Common myeloid progenitor, CD34-positive (primary cell): ENCODE data around the gene STRADB.
"Not testable (repeated sequence)": the region's sequence is repeated elsewhere in the genome, so short reads cannot be mapped to it uniquely, and the experiment has no call there.

Experiments used
- CTCF ChIA-PET: fragments of 350-600 bp; sonication (Branson Sonifier 250); formaldehyde crosslinking; loops from one replicate; lab custom pipeline; 2021; ENCODE audit warnings: antibody characterized with exemption; lab: Charles Lee
- POLR2A ChIA-PET: fragments of 350-600 bp; sonication (Branson Sonifier 250); formaldehyde crosslinking; loops from one replicate; lab custom pipeline; 2021; ENCODE audit warnings: antibody characterized with exemption; lab: Charles Lee
- DNase-seq, 3 donors: peaks; one replicate each; pipeline versions ENCODE4 v3.0.0 to v3.0.0-alpha.2; 2013
- H3K27ac ChIP-seq, 2 experiments: 1 replicate in 1 of 2; 2 replicates in 1 of 2; pipeline ENCODE4 v1.7.0; 2013; ENCODE audit warnings: inconsistent platforms in 2 of 2, low read length in 2 of 2, mild to moderate bottlenecking in 2 of 2, low read depth in 1 of 2, moderate library complexity in 1 of 2; ENCODE audit not compliant: severe bottlenecking in 2 of 2, insufficient read depth in 1 of 2, poor library complexity in 1 of 2
- H3K27me3 ChIP-seq, 5 experiments: replicated peaks in 2 of 5; 1 replicate in 3 of 5; 2 replicates in 2 of 5; pipeline versions ENCODE4 v1.6.1 to v1.7.0; 2013; ENCODE audit warnings: low read length in 4 of 5, mild to moderate bottlenecking in 2 of 5, moderate library complexity in 2 of 5, inconsistent platforms in 1 of 5; ENCODE audit not compliant: insufficient read depth in 5 of 5, control insufficient read depth in 4 of 5
- H3K36me3 ChIP-seq, 4 experiments: 1 replicate in 2 of 4; 2 replicates in 2 of 4; pipeline versions ENCODE4 v1.6.1 to v1.7.0; 2013; ENCODE audit warnings: low read length in 3 of 4, control low read depth in 1 of 4, mild to moderate bottlenecking in 1 of 4; ENCODE audit not compliant: control insufficient read depth in 4 of 4, insufficient read depth in 4 of 4
- H3K4me1 ChIP-seq, 4 experiments: 1 replicate in 3 of 4; 2 replicates in 1 of 4; pipeline versions ENCODE4 v1.6.1 to v1.7.1; 2013; ENCODE audit warnings: low read length in 3 of 4, mild to moderate bottlenecking in 3 of 4, control low read depth in 1 of 4, inconsistent platforms in 1 of 4, moderate library complexity in 1 of 4; ENCODE audit not compliant: control insufficient read depth in 4 of 4, insufficient read depth in 4 of 4; ENCODE audit errors: control extremely low read depth in 1 of 4
- H3K4me3 ChIP-seq, 7 experiments: 1 replicate in 4 of 7; 2 replicates in 3 of 7; pipeline versions ENCODE4 v1.5.1 to v1.7.0; 2013; ENCODE audit warnings: mild to moderate bottlenecking in 7 of 7, low read length in 6 of 7, moderate library complexity in 6 of 7, inconsistent platforms in 2 of 7, low read depth in 2 of 7, control low read depth in 1 of 7; ENCODE audit not compliant: insufficient read depth in 4 of 7, control insufficient read depth in 1 of 7; ENCODE audit errors: extremely low read depth in 1 of 7
- H3K9me3 ChIP-seq, 5 experiments: 1 replicate in 4 of 5; 2 replicates in 1 of 5; pipeline versions ENCODE4 v1.6.1 to v1.7.1; 2013; ENCODE audit warnings: low read length in 4 of 5, mild to moderate bottlenecking in 2 of 5, inconsistent platforms in 1 of 5, low read depth in 1 of 5, moderate library complexity in 1 of 5; ENCODE audit not compliant: control insufficient read depth in 4 of 5, insufficient read depth in 2 of 5; ENCODE audit errors: control extremely low read depth in 1 of 5
- WGBS: methylation state at CpG from one replicate; pipeline ENCODE4 v1.1.5; 2013; ENCODE audit not compliant: insufficient coverage; 5-methylcytosine and 5-hydroxymethylcytosine counted together

STRADB gene

DNA sequence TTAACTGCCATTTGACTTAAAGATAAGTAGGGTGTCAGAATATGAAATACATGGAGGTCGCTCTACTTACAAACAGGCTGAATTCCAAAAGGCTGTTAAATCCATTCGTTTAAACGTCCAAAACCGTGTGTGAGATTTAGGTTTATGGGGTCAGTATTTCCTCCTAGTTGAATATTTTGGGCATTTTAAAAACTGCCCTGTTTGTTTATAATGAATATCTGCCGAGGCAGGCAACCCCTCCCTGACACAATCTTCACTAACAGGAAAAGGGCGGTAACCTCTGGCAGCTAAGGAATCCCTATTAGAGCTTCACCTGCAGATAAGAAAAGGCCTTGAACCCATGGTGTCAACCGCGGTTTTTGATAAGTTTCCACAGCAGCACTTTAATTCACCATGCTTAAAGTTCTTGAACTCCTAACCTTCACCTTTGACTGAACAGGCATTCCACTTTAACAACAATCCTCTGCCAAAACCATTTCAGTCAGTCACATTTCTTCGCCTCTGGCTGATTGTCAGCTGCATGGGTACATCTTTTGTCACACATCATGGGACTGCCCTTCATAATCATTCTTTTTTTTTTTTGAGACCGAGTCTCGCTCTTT, 18.0 kb upstream of the STRADB start:
- H3K4me1 ChIP-seq, result peaks cover 3 to 21% (median 12%) of the 10 kb centered on the region in 4 experiments
- DNase-seq, result peak in 1 of 3 donors; percentile 22
- H3K36me3 ChIP-seq, result peaks cover 0 to 3% (median 1%) of the 10 kb centered on the region in 4 experiments
- peak overlapping the region in 1 of 2 experiments; percentile 21 for H3K27ac ChIP-seq
- ChIA-PET POLR2A (interaction anchor here (0.7 kb wide), 1 partner anchor 27 kb away, joined by 3 read pairs; no protein-coding TSS in a partner anchor), CTCF (interaction anchor here (0.8 to 2.5 kb wide), 2 partner anchors 12 to 13 kb away, joined by 3 to 9 read pairs; no protein-coding TSS in a partner anchor)
- no peaks in the 10 kb centered on the region for H3K27me3 ChIP-seq
- no peaks in the 10 kb centered on the region for H3K9me3 ChIP-seq
- H3K4me3 ChIP-seq, result no peak overlapping the region
- WGBS, result 83% methylated on average over 5 of the region's 11 CpGs

DNA sequence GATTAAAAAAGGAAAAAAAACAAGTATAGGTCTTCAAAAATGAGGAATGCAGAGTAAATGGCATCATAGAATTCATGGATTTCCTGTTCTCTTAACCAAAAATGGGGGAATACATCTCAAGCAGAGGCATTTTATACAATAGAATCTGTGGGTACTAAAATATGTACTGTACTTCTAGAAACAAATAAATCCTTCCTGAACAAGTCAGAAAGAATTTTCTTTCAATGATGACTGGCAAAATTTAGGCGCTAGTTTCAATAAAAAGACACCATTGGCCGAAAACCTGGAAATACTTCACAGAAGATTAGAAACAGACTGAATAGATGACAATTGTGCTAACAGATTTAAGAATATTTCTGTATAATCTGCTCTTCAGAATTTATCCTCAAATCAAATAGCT, 15.4 kb upstream of the STRADB start:
- H3K9me3 ChIP-seq, result no peaks in the 10 kb centered on the region
- ChIA-PET POLR2A (no interaction called here), CTCF (interaction anchor here (1.0 to 2.5 kb wide), 3 partner anchors 9 to 11 kb away, joined by 3 to 9 read pairs (median 4); no protein-coding TSS in a partner anchor)
- H3K4me1 ChIP-seq, result peaks cover 5 to 26% (median 15%) of the 10 kb centered on the region in 4 experiments
- no peak overlapping the region for H3K4me3 ChIP-seq
- H3K27me3 ChIP-seq, result no peaks in the 10 kb centered on the region
- no peak for DNase-seq
- no CpG with 5 or more reads among the region's 2 CpGs for WGBS
- H3K27ac ChIP-seq, result no peak overlapping the region
- H3K36me3 ChIP-seq, result peaks cover 0 to 3% (median 0%) of the 10 kb centered on the region in 4 experiments

DNA sequence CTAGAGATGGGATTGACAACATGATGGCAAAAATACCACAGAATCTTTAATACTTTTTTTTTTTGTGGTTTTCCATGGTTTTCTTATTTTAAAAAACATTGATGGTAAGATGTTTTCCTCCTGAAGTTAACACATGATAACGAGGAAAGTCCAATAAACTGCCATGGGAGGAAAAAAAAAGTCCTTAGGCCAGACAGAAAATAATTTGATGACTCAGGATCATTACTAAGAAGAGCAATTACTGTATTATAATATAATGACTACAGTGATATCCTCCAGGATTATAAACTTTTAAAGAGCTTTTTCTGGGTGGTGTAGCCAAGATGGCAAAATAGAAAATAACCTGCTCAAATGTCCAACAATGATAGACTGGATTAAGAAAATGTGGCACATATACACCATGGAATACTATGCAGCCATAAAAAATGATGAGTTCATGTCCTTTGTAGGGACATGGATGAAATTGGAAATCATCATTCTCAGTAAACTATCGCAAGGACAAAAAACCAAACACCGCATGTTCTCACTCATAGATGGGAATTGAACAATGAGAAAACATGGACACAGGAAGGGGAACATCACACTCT, 12.1 kb upstream of the STRADB start:
- whole genome bisulfite sequencing, result no CpG with 5 or more reads among the region's 3 CpGs
- CTCF ChIA-PET, result interaction anchor here (0.9 kb wide), 1 partner anchor 12 kb away, joined by 4 read pairs; the partner anchor contains the start of genes STRADB and TRAK2
- H3K4me1 ChIP-seq, DNase-seq, H3K27me3 ChIP-seq, POLR2A ChIA-PET, H3K9me3 ChIP-seq, H3K36me3 ChIP-seq, H3K27ac ChIP-seq, H3K4me3 ChIP-seq: not testable (repeated sequence)

DNA sequence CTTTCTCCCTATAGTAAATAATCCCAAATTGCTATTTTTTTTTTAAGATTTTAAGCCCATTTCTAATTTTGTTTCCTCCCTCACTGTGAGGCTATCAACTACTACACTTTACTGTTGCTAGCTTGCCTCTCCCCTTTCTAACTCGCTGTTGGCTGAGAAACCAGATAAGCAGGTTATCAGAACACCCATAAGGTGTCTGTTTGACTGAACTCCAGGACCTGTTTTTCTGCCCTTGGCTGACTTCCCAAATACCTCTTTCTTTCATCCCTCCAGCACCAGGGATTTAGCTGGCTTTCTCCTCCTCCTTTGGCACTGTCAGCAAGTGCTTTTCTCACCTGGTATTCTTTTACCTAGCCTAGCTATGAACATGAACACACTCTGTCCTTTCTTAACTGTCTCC, 11.4 kb upstream of the STRADB start:
- H3K4me1 ChIP-seq, result peaks cover 0 to 8% (median 2%) of the 10 kb centered on the region in 4 experiments
- H3K9me3 ChIP-seq, result no peaks in the 10 kb centered on the region
- H3K27me3 ChIP-seq, result no peaks in the 10 kb centered on the region
- ChIA-PET CTCF (interaction anchor here (0.9 to 1.4 kb wide), 2 partner anchors 10 kb away, joined by 3 to 4 read pairs; no protein-coding TSS in a partner anchor), POLR2A (interaction anchor here (0.7 kb wide), 1 partner anchor 11 kb away, joined by 3 read pairs; the partner anchor contains the start of genes STRADB and TRAK2)
- DNase-seq, result peak; percentile 55 to 78 (median 63)
- H3K27ac ChIP-seq, result peak overlapping the region in 1 of 2 experiments; percentile 22
- 32% methylated on average over 1 of the region's 1 CpG for WGBS
- no peak overlapping the region for H3K4me3 ChIP-seq
- no peaks in the 10 kb centered on the region for H3K36me3 ChIP-seq

DNA sequence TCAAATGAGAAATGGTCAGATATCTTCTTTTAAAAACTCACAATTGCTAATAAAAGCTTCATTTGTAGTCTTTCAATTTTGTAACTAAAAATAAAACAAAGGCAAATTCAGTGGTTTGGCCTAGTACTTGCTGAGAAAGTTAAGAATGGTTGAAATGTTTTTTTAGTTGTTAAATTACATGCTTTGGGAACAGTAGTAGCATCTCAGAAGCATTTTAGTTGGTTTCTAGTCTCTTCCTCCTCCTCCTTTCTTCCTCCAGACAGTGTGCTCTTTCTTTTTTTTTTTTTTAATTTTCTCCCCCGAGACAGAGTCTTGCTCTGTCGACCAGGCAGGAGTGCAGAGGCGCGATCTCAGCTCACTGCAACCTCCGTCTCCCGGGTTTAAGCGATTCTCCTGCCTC, 10.1 kb upstream of the STRADB start:
- Histone ChIP-seq H3K27me3 (no peaks in the 10 kb centered on the region), H3K9me3 (no peaks in the 10 kb centered on the region), H3K4me3 (no peak overlapping the region), H3K27ac (no peak overlapping the region), H3K4me1 (peaks cover 0 to 8% (median 2%) of the 10 kb centered on the region in 4 experiments), H3K36me3 (no peaks in the 10 kb centered on the region)
- POLR2A ChIA-PET, result no interaction called here
- 98% methylated on average over 6 of the region's 7 CpGs for WGBS
- no peak for DNase-seq
- CTCF ChIA-PET, result interaction anchor here (1.4 kb wide), 1 partner anchor 11 kb away, joined by 4 read pairs; no protein-coding TSS in a partner anchor

DNA sequence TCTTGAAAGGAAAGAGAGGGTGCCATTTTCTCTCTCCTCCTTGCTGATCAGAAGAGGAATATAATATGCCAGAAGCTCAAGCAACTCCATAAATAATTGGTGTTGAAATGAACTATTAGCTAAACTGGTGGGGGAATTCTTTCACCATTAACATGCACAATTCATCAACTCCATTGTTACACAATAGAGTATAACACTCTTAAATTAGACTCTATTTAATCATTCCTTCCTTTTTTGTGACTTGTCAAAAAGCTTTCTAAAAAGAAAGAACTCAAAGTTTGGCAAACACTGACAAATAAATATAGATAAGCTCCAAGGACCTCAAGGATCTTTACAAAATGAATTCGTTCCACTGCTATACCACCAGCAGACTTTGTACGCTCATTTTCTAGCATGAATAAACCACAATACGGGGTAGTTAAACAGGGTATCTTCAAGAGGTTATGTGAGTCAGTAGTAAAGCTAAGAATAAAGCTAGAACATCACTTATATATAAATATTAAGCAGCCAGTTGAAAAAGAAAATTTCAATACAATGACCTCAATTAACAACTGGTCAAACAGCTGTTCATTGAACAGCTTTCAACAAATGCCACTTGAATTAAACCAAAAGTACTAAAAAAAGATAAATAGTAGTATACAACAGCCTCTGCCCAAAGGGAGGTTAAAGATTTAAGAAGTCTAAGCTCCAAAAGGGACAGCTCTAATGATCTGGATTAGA, 6.6 kb upstream of the STRADB start:
- H3K27me3 ChIP-seq, result no peaks in the 10 kb centered on the region
- POLR2A ChIA-PET, result no interaction called here
- no peak overlapping the region for H3K4me3 ChIP-seq
- no peak overlapping the region for H3K27ac ChIP-seq
- H3K9me3 ChIP-seq, result no peaks in the 10 kb centered on the region
- no CpG with 5 or more reads among the region's 3 CpGs for WGBS
- CTCF ChIA-PET, result interaction anchor here (0.9 to 2.7 kb wide), 2 partner anchors 10 to 183 kb away, joined by 3 to 9 read pairs; no protein-coding TSS in a partner anchor
- H3K4me1 ChIP-seq, result peaks cover 0 to 10% (median 4%) of the 10 kb centered on the region in 4 experiments
- no peaks in the 10 kb centered on the region for H3K36me3 ChIP-seq
- DNase-seq, result no peak
